Thoracic aorta (tissue), 2 donors: ENCODE results near the gene CEP55. TPM values are rescaled to one million over a fixed set of nuclear protein-coding genes. Genes with fewer than 3 reads are reported as not detected.
A peak's percentile ranks its signal among the peaks of the same experiment; 100 is the strongest.
"Not testable (repeated sequence)": the region's sequence is repeated elsewhere in the genome, so short reads cannot be mapped to it uniquely, and the experiment has no call there.

Experiments
- ATAC-seq: fragments of 150-250 bp; one replicate; pipeline ENCODE4 v1.8.0; 2017; ENCODE audit warnings: low read depth; ENCODE audit not compliant: insufficient number of reproducible peaks, low FRiP score
- DNase-seq: peaks from one replicate; pipeline ENCODE4 v3.0.0-alpha.2; 2020; ENCODE audit warnings: low spot score
- H3K27ac ChIP-seq, 2 donors: fragments of 200-600 bp; sonication (generic); 1 replicate in 1 of 2; 2 replicates in 1 of 2; pipeline ENCODE4 v1.5.1; 2016; ENCODE audit warnings: mild to moderate bottlenecking in 2 of 2, moderate library complexity in 2 of 2
- H3K27me3 ChIP-seq: fragments of 200-600 bp; sonication (generic); replicated peaks from 2 replicates; pipeline ENCODE4 v1.6.0; 2016; ENCODE audit warnings: mild to moderate bottlenecking; ENCODE audit not compliant: insufficient read depth
- H3K36me3 ChIP-seq: fragments of 200-600 bp; sonication (generic); one replicate; pipeline ENCODE4 v1.5.1; 2016
- H3K4me1 ChIP-seq, 2 donors: fragments of 200-600 bp; sonication (generic); 1 replicate in 1 of 2; 2 replicates in 1 of 2; pipeline versions ENCODE4 v1.5.1 to v1.6.0; 2016; ENCODE audit warnings: low read depth in 2 of 2, mild to moderate bottlenecking in 1 of 2; ENCODE audit not compliant: control insufficient read depth in 1 of 2
- H3K4me3 ChIP-seq: fragments of 200-600 bp; sonication (generic); 2 replicates; pipeline ENCODE4 v1.5.1; 2016; ENCODE audit warnings: mild to moderate bottlenecking
- H3K9me3 ChIP-seq: fragments of 200-600 bp; sonication (generic); 2 replicates; pipeline ENCODE4 v1.5.1; 2016
- total RNA-seq, 2 donors: library from RNA; depleted of rRNA; stranded (reverse); fragments of >200 nt; gene quantifications; one replicate each; pipeline versions ENCODE4 v1.1.0 to v1.2.3, GENCODE V29; 2016
- TF ChIP-seq, protein P1 (sequence below): fragments of 200-600 bp; sonication (generic); IDR thresholded peaks from one replicate; pipeline ENCODE4 v1.5.1; 2019; ENCODE audit warnings: antibody characterized with exemption

CEP55 gene
- total RNA-seq, 2 donors from 2014 or later = 5.1 TPM; not detected in 1

DNA sequence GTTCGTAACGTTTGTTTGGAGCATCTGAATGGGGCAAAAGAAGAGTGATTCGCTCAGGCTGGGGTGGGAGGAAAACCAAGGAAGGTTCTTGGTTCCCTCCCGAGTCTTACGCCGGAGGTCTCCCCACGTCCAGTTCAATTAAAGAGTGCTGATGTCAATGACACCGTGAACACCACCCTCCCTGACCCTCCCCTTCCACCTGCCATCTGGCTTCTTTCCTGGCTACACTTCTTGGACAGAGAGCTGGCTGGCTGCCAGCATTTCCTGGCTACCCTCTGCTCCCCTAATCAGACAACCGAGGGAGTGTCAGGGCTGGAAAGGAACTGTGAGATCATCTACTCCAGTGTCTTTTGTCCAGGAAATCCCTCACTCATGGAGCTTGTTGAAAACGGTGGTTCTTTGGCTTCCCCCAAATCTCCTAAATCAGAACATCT is 46.0 kb downstream of the CEP55 start:
- no peaks in the 10 kb centered on the region for H3K9me3 ChIP-seq
- H3K27me3 ChIP-seq = no peaks in the 10 kb centered on the region
- no peak for DNase-seq
- ATAC-seq = no peak
- TF ChIP-seq, protein P1, sequence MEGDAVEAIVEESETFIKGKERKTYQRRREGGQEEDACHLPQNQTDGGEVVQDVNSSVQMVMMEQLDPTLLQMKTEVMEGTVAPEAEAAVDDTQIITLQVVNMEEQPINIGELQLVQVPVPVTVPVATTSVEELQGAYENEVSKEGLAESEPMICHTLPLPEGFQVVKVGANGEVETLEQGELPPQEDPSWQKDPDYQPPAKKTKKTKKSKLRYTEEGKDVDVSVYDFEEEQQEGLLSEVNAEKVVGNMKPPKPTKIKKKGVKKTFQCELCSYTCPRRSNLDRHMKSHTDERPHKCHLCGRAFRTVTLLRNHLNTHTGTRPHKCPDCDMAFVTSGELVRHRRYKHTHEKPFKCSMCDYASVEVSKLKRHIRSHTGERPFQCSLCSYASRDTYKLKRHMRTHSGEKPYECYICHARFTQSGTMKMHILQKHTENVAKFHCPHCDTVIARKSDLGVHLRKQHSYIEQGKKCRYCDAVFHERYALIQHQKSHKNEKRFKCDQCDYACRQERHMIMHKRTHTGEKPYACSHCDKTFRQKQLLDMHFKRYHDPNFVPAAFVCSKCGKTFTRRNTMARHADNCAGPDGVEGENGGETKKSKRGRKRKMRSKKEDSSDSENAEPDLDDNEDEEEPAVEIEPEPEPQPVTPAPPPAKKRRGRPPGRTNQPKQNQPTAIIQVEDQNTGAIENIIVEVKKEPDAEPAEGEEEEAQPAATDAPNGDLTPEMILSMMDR = no peak
- no peaks in the 10 kb centered on the region for H3K36me3 ChIP-seq
- H3K27ac ChIP-seq = no peak overlapping the region
- H3K4me1 ChIP-seq = no peaks in the 10 kb centered on the region
- H3K4me3 ChIP-seq = peak overlapping the region; percentile 48

DNA sequence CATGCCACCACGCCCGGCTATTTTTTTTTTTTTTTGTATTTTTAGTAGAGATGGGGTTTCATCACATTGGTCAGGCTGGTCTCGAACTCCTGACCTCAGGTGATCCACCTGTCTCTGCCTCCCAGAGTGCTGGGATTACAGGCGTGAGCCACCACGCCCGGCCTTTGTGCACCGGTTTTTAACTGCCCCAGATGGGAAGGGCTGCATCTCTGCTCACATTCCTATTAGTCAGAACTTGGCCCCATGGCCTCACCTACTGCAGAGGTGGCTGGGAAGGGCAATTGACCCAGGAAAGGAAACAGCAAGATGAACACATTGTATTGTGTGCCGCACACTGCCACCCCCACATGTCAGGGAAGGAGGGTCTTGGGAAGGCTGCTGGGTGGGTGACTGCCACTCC is 50.6 kb downstream of the CEP55 start:
- ATAC-seq, H3K9me3 ChIP-seq, H3K36me3 ChIP-seq, H3K4me1 ChIP-seq, H3K27ac ChIP-seq, DNase-seq, H3K4me3 ChIP-seq, H3K27me3 ChIP-seq: not testable (repeated sequence)

DNA sequence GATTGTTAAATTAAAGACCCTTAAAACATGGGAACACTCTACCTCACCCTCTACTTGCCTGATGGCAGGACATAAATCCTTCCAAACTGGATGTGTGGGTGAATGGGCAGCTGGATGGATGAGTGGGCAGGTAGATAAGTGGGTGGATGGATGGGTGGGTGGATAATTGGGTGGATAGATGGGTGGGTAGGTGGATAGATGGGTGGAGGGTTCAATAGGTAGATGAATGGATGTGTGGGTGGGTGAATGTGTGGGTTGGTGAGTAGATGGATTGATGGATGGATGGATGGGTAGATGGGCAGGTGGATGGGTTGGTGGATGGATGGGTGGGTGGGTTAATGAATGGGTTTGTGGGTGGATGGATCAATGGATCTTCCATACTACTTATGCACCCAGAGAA is 51.1 kb downstream of the CEP55 start:
- ATAC-seq = no peak
- no peak overlapping the region for H3K27ac ChIP-seq
- DNase-seq = no peak
- H3K4me1 ChIP-seq = no peaks in the 10 kb centered on the region
- TF ChIP-seq, protein P1 = no peak
- no peaks in the 10 kb centered on the region for H3K36me3 ChIP-seq
- H3K4me3 ChIP-seq = no peak overlapping the region
- no peaks in the 10 kb centered on the region for H3K27me3 ChIP-seq
- H3K9me3 ChIP-seq = no peaks in the 10 kb centered on the region

DNA sequence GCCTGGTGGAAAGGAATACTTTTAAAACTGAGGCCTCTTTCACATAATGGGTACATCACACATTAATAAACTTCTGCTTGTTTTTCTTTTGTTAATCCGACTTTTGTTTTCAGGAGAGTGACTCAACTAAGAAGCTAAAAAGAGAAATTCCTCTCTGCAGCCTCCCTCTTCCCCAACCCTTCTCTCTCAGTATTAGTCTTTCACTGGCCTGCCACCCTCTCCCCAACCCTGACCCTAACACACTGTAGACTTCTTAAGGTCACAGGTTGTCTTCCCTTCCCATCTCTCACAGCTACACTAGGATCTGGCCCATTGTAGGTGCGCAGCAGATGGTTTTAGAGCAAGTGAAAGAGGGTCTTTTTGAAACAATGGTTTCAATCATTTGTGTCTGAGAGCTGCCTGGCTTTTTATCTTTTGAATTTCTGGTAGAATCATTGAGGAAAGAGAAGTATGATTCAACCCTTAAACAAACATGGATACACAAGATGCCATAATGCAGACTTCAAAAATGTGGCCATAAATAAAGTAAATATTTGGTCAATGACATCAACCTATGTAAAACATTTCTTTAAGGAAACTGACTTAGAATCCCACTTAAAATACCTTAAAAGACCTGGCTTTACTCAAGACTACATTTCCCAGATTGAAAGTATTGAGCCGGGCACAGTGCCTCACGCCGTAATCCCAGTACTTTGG is 52.1 kb downstream of the CEP55 start:
- ATAC-seq (no peak), DNase-seq (no peak)
- Histone ChIP-seq H3K27me3 (no peaks in the 10 kb centered on the region), H3K36me3 (no peaks in the 10 kb centered on the region), H3K4me3 (no peak overlapping the region), H3K9me3 (no peaks in the 10 kb centered on the region), H3K4me1 (no peaks in the 10 kb centered on the region), H3K27ac (no peak overlapping the region)
- TF ChIP-seq, protein P1 = no peak

DNA sequence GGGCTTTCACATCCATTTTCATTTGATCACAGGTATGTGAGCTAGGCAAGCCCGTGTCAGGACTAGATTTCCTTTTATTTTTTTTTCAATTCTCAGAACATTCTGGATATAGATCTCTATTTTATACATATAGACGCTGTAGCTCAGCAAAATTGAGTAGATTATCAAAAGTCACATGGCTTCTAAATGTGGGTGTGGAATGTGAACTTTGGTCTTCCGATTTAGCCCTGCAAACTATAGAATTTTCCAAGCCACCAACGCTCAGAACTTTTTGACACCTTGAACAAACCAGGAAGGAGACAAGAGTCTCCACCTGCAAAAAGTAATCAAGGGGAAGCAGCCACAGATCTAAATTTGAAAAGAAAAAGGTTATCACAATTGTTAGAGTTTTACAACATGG is 54.2 kb downstream of the CEP55 start:
- TF ChIP-seq, protein P1 = no peak
- Histone ChIP-seq H3K9me3 (no peaks in the 10 kb centered on the region), H3K27me3 (no peaks in the 10 kb centered on the region), H3K36me3 (no peaks in the 10 kb centered on the region), H3K4me3 (no peak overlapping the region), H3K4me1 (no peaks in the 10 kb centered on the region), H3K27ac (no peak overlapping the region)
- no peak for DNase-seq
- ATAC-seq = no peak

DNA sequence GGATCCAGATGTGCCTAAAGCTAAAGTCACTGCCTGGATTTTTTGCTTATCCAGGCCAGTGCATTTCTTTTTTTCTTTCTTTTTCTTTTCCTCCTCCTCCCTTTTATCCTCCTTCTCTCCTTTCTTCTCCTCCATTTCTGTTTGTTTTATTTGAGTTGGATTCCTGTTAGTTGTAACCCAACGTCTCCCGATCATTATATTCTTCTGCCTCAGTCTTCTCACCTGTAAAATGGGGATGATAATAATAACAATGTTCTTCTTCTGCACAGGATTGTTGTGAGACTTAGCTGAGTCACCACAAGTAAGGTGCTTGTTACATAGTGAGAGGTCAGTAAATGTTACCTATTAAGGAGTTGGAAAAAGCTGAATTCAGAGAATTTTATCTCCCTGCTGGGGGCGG is 56.4 kb downstream of the CEP55 start:
- H3K27ac ChIP-seq = no peak overlapping the region
- no peaks in the 10 kb centered on the region for H3K9me3 ChIP-seq
- no peaks in the 10 kb centered on the region for H3K4me1 ChIP-seq
- TF ChIP-seq, protein P1 = no peak
- DNase-seq (no peak), ATAC-seq (no peak)
- H3K36me3 ChIP-seq = no peaks in the 10 kb centered on the region
- no peaks in the 10 kb centered on the region for H3K27me3 ChIP-seq
- H3K4me3 ChIP-seq = no peak overlapping the region
